NCI-H2227 treated with DMSO at 0.1 percent for 48 hours (cell line): ENCODE measurements around the gene BMP8A.

ENCODE experiments used
- DNase-seq: peaks from one replicate; lab custom pipeline; 2025; lab: John Stamatoyannopoulos, UW

Gene BMP8A

DNA sequence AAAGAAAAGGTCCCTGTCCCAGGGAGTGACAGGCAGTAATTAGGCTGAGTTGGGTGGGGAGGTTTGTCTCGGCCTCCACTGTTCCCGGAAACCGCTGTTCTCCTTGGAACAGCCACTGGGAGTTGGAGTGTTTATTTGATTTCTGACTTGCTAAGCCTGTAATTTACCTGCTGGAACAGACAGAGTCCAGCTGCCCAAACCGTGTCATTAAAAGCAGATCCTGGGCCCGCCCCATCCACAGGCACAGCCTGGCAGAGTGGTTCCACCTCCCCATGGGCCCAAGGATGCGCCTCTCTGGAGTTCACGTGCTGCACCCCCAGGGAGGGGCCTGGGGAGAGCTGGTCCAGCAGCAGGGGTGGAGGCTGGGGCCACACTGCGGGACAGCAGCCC lies 35.7 kb downstream of the BMP8A start:
- peak; percentile 89 for DNase-seq

DNA sequence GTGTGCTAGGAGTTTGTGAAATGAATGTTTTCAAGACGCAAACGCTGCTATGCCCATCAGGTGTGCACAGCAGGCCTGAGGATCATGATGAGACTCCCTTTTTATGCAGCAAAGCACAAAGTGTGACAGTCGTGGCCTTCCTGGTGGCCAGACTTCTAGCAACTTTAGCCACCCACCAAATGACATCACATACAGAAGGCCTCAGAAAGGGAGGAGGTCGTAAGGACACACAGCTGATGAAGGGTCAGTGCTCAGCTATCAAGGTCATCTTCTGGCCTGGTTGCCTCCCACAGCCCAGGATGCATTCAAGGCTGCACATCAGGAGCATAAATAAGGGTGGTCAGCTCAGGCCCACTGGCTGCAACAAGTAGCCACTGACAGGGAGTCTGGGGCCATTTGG lies 36.6 kb downstream of the BMP8A start:
- no peak for DNase-seq

DNA sequence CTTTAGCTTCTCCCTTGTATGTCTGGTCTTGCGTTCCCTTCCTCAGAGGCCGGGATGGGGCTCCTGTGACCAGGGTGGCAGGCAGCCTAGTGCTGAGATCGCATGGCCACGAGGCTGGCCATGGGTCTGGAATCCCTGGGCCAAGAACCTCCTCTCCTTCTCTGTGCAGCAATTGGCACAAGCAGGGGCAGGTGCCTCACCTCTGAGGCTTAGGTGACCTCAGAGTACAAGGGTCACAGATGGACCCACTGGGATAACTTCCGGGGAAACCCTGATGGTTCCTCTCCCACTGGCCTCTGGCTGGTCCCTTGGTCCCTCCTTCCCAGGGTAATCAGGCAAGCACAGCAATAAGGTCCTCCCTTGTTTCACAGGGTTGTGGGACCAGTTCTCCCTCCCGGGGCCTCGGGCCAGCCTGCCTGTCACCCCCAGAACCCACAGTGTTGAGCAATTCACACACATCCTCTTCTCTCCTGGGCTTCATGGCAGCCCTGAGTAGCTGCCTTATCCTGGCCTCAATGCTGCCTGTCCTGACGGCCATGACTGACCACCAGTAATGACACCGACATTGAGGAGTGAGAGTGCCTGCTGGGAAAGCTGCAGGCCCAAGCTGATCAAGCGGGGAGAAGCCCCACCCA lies 38.6 kb downstream of the BMP8A start:
- DNase-seq, result no peak

DNA sequence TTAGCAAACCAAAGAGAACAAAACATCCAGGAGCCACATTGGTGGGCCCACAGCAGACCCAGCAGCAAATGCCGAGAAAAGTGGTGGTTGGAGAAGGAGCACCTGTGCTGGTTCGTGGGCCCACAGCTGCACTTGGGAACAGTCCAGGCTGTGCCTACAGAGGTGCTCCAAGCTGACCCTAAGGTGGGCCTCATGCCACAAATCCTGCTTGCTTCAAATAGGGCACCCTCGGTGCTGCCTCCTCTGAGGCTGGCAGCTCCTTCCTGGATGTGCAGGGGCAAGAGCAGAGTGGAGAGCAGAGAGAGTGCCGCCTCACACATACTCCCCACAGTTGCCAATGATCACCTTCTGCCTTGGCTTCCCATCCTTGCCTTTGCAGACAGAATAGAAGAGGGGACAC lies 40.1 kb downstream of the BMP8A start:
- DNase-seq, result no peak

DNA sequence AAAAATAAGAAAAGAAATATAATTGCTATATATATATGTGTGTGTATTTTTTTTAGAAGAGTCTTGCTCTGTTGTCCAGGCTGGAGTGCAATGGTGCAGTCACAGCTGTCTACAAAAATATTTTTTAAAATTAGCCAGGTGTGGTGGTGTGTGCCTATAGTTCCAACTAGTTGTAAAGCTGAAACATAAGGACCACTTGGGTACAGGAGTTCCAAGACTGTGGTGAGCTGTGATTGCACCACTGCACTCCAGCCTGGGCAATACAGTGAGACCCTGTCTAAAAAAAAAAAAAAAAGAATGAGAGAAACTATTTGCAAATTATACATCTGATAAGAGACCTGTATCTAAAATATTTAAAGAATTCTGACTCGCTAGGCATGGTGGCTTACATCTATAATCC lies 42.0 kb downstream of the BMP8A start:
- no peak for DNase-seq

DNA sequence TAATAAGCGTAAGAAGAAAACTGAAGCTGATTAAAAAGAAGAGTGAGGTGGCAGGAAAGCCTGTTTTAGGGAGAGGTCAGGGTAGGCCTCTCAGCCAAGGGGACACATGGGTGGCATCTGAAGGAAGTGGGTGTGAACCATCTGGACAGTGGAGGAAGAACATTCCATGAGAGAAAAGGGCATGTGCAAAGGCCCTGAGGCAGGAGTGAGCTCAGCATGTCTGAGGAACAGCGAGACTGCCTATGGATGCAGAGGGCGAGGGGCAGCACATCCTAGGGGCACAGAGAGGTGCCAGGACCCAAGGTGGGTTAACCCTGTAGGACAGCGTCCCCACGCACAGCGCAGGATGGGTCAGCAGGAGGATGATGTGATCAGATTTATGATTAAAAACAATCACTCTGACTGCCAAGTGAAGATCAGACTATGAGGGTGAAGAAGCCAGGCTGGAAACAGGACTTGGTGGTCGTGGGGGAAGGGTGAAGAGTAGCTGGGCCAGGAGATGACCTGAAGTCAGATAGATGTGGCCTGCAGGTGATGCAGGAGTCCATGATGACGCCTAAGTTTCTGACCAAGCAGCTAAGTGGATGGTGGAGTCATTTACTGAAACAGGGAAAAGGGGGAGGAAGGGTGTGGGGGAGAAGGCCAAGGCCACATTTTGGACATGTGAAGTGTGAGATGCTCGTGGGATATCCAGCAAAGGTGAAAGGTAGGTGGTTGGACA lies 47.3 kb downstream of the BMP8A start:
- DNase-seq, result no peak

DNA sequence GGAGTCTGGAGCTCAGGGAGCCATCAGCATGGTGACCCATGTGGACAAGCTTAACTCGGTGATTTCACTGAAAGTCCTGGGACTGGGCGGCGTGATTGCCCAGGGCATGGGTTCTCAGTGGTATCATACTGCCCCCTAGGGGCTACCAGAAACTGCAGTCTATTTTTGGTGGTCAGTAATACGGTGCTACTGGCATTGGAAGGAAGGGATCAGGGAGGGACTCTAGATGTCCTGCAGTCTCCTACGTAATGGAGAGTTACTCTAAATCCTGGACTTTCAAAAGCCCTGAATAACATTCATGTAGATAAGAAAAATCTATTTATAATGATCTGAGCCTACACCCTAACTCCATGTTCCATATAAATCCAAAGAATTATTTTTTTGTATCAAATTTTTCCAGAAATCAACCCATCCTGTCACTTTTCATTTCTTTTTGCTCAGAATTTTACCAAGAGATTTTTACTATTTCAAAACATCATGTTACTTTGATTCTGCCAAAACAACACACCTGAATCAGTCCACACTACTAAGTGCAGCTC lies 47.9 kb downstream of the BMP8A start:
- DNase-seq, result peak; percentile 68

DNA sequence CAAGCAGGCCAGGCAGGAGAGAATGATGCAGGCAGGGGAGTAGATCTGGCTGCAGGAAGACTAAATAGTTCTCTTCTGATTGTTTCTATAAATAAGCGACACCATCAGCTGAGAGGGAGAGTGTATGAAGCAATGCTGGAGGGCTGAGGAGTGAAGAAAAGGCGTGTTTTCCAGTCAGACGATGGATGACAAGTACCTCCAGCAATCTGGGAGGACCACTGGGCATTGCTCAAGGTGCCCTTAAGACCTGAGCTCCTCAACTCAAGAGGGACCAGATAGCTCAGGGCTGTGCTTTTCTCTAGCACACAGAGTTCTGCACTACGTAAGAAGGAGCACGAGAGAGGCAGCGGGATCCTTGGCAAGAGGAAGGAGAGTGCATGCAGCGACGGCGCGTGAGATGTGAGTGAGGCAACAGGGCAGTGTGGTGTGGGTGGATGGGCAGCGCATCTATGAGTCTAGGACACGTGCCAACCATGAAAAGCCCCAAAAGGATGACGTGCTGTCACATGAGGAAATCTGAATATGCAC lies 49.1 kb downstream of the BMP8A start:
- DNase-seq, result no peak

DNA sequence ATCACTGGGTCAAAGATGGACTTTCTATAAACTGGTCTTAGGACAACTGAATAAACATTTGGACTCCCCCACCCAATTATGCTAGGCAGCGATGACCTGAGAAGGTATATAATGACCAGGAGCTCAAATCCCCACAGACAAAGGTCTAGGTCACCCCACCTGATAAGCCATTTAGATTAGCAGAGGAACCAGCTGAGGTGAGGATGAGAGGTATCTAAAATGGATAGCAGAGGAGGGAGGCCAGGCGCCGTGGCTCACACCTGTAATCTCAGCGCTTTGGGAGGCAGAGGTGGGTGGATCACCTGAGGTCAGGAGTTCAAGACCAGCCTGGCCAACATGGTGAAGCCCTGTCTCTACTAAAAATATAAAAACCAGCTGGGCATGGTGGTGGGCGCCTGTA lies 51.5 kb downstream of the BMP8A start:
- DNase-seq, result no peak

DNA sequence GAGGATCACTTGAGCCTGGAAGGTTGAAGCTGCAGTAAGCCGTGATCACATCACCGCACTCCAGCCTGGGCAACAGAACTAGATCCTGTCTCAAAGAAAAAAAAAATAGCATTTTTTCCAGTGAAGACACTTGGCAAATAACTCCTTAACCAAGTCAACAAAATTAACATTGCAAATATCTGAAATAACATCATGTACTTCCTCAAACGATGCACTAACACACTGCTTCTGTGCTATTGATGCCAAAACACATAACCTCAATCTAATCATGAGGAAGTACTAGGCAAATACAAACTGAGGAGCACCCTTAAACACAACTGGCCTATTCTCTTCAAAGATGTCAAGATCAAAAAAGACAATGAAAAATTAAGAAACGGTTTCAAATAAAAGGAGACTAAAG lies 52.9 kb downstream of the BMP8A start:
- no peak for DNase-seq

DNA sequence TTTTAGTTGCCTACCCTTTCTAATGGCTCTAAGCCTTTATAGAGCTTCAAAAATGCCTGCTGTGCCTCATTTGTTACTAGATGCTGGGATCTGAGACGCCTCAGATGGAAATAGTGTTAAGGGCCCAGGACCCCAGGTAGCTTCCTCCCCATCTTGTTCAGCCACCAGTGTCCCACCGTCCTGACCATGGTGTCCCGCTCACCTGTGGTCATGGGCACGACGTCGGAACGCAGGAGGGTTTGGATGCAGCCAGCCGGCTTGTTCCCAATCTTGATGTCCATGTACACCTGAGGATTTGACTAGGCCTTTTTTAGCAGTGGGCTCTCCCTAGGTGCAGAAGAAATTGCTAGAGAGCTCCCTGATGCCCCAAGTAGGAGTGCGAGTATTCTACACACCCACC lies 54.1 kb downstream of the BMP8A start:
- no peak for DNase-seq

DNA sequence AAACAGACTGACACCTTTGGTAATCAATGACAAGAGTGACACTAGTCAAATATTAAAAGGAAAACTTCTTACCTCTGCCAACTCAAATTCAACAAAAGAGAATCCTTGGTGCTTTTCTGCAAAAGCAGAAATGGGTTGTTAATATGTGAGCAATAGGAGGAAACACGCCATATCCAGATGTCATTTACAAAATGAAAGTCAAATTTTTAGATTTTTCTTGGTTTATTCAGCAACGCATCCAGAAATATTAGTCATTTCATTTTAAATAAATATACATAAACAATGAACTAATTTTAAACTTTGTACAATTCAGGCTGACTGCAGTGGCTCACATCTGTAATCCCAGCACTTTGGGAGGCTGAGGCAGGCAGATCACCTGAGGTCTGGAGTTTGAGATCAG lies 62.8 kb downstream of the BMP8A start:
- no peak for DNase-seq

DNA sequence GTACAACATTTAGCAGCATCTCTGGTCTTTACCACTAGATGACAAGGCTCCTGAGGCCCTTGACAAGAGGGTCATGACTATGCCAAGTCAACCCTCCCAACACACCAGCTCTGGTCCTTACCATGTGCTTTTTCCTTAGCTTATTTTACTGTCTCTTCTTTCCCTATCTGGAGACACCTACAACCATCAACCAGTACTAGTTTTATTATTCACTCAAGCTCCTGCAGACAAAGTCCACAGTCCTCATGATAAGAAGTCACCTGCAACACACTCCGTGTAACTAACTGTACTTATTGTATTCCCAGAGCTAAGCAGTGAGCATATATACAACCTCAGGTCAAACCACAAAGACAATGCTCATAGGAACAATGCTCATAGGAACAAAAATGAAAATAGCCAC lies 69.8 kb downstream of the BMP8A start:
- DNase-seq, result no peak

DNA sequence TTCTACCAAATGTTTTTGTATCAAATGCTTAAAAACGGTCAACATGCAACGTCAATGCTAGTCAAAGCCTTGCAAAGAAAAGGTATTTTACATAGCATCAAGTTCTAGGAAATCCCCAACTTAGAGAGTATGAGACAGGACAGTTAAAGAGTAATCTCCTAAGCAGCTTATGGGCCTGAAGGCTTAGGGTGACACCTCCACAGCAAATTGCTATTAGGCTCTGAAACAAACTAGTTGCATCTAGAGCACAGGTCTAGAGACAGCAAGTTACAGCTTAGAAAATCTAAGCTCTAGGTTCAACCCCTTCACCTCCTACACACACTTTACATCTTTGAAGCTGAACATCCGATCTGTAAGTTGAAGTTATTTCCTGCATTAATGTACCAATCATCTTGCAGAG lies 71.5 kb downstream of the BMP8A start:
- DNase-seq, result no peak

DNA sequence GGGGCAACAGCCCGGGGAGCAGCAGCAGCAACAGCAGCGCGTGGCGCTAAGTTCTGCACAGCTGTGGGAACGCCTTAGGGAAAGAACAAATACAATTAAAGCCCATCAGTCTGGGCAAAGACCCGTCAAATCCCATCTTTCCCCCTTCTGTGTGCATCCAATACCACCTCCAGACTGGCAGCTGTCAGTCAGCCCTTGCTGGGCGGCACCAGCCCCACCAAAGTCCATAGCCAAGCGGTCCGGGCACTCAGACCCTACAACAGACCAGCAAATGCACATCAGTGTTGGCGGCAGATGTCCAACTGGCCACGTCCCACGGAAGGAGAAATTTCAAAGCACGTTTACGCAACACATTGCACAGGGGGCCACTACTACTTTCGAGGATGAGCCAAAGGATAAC lies 72.2 kb downstream of the BMP8A start:
- no peak for DNase-seq

DNA sequence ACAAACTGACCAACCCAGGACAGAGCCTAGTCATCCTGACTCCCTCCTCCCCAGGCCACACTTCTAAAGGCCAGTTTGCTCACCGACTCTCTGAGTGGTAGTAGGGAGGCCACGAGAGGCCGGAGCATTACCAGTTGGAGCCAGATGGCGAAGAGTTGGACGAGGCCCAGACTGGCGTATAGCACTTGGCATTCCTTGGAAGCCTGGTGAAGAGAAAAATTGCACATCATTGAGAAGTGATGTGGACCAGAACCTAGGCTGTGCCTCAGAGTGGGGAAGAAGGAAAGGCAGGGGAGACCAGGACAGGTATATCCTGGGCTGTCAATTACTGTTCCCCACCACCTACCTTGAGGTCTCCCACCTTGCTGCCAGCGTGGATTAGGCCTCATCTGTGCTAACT lies 72.9 kb downstream of the BMP8A start:
- DNase-seq, result no peak

DNA sequence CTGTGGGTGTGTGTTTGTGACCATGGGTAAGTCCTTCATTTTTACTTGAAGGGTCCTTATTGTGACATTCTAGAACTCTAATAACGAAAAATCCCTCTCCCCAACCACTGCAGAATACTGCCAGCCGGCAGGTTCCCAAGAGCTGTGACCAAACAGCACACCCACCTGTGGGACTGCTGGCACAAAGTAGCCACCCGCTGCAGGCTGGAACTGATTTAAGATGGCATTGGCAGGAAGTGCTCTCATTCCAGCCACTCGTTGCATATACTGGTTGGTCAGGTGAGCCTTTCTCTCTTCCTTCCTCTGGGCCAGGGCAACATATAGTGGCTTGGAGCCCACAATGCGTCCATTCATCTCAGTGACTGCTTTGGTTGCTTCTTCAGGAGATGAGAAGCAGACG lies 73.5 kb downstream of the BMP8A start:
- no peak for DNase-seq

DNA sequence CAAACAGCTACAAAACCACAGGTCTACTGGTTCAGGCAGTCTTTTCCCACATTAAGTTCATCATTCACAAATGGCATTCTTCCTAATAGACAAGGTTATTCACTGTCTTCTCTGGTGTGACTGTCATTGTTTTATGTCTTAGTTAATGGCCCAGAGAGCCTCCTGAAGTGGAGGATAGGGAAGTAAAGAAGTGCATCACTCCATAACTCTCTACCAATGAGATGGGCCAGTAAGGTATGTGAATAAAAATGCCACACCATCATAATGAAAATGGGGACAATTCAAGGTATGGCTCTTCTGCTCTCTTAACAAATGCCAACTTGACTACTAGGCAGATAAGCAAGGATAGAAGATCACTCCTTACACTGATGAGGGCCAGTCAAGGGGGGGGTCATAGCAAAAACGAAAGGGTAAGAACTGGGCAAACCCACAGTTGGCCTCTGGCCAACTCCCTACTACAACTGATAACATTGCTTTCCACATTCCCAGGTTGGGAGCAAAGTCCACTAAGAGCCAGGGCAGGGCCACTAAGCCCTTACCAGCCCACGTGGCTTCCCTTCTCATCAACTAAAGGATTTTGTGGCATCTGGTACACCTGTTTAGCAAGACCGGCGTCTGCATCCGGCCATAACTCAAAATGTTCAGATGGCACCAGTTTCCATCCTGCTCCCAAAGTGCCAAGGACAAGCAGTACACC lies 75.2 kb downstream of the BMP8A start:
- no peak for DNase-seq

DNA sequence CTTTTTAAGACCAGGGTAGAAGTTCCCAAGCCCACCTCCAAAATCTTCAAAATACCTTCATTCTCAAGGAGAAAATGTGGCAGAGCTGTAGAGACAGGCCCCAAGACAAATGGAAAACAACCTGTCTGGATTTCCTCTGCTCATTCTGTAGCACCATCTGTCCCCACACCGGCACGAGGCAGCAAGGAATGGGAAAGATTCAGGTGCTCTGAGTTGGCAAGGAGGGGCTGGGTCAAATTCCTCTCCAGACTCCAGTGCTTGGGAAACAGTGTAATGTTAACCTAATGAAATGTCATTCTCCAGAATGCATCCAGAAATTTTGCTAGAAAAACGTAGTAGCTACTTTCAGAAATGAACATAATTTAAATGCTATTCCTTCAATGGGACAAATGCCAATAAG lies 75.9 kb downstream of the BMP8A start:
- no peak for DNase-seq

DNA sequence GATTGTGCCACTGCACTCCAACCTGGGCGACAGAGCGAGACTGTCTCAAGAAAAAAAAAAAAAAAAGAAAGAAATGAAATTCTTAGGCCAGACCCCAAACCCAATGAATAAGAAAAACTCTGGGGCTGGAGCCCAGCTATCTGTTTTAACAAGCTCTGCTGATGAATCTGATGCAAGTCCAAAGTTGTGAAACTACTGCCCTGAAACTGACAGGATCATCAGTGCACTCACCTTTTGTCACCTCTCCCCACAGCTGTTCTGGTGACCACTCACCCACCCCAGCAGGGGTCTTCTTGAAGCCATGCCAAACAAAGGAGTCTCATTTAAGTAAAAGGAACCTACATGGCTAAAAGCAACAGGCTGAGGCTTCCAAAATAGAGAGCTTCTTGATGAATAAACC lies 76.8 kb downstream of the BMP8A start:
- no peak for DNase-seq

DNA sequence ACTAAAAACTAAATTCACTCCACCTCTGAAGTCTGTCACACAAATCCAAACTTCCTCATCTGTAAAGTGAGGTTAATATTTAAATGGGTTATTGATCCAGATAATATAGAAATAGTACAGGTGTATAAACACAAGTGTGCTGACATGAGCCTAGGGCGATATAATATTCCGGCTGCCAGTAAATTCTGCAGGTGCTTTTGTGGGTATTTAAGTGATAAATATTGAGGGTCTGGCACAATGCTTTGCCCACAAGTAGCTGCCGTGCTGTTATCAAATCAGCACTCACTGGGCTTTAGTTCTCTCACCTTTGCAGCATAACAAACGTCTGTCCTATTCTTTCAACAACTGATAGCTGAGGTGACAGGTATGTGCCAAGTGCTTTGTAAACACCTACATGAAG lies 77.6 kb downstream of the BMP8A start:
- DNase-seq, result no peak

DNA sequence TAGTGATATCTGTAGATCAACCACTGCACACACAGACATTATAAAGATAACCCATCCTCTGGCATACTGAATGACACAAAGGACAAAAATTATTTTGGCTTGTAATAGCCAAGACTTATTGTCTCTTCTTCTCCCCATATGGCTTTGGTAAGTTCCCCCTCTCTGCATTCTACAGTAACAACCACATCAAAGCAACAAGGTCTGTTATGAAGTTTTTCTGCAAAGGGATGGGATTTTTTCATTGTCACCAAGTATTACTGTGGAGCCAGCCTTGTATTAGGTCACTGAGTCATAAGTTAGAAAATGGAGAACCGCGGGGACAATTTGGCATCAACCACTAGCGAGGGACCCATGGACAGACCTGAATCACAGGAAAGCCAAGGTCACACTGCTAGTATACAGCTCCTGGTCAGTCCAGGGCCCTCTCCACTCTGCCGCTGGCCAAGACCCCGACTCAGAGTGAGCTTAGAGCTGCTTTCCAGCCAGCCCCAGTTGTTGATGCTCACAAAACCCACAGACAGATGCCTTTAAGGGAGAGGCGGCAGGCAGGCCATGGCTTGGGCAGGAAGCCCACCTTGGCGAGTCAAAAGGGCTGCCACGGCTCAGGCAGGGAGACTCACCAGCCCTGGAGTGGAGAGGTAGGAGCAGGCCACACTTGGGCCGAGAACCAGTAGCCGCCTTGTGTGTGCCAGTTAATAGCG lies 79.2 kb downstream of the BMP8A start:
- no peak for DNase-seq

DNA sequence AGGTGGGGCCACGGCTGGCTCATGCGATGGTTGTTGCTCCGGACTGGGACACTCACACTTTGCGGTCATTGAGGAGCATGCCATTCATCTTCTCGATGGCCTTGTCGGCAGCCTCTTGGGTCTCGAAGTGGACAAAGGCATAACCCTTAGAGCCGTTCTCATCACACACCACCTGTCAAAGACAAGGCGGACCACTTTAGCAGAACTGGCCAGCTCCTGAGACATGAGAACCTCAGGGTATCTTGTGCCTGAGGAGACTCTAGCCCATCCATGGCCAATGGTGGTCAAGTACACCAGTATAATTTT lies 79.7 kb downstream of the BMP8A start:
- DNase-seq, result no peak
